Measurements from ENCODE around the gene SMO. TPM values are rescaled to one million over a fixed set of nuclear protein-coding genes. Genes with fewer than 3 reads are reported as not detected.

SMO gene
- total and polyA plus RNA-seq, 8 donors: 1.1 to 18.5 (median 5.1) TPM

GRCh38 chr7:129149511-129149910, 38.9 kb upstream of the SMO start:
- Histone ChIP-seq H3K27me3 (peaks cover 0 to 10% (median 5%) of the 10 kb centered on the region in 3 donors), H3K27ac (peak overlapping the region in 2 of 5 donors; percentile 7 to 26), H3K4me1 (peaks cover 5 to 32% (median 10%) of the 10 kb centered on the region in 4 donors), H3K36me3 (no peaks in the 10 kb centered on the region), H3K9me3 (no peaks in the 10 kb centered on the region), H3K4me3 (no peak overlapping the region)
- 73 to 80% (median 78%) methylated on average over 8 of the region's 8 CpGs for WGBS, 5 donors
- intact Hi-C loops (cut with DNase I; ENCODE audit: low total_unique reads): no loop called here
- no peak for DNase-seq
- TF ChIP-seq POLR2A (IDR thresholded peaks at IDR 0.05) (no peak), EP300 (IDR thresholded peaks at IDR 0.05) (no peak), POLR2AphosphoS5 (IDR thresholded peaks at IDR 0.05) (no peak)
- TF ChIP-seq, protein P1, sequence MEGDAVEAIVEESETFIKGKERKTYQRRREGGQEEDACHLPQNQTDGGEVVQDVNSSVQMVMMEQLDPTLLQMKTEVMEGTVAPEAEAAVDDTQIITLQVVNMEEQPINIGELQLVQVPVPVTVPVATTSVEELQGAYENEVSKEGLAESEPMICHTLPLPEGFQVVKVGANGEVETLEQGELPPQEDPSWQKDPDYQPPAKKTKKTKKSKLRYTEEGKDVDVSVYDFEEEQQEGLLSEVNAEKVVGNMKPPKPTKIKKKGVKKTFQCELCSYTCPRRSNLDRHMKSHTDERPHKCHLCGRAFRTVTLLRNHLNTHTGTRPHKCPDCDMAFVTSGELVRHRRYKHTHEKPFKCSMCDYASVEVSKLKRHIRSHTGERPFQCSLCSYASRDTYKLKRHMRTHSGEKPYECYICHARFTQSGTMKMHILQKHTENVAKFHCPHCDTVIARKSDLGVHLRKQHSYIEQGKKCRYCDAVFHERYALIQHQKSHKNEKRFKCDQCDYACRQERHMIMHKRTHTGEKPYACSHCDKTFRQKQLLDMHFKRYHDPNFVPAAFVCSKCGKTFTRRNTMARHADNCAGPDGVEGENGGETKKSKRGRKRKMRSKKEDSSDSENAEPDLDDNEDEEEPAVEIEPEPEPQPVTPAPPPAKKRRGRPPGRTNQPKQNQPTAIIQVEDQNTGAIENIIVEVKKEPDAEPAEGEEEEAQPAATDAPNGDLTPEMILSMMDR (IDR thresholded peaks at IDR 0.05): no peak

GRCh38 chr7:129150199-129150996, 38.0 kb upstream of the SMO start:
- H3K27ac ChIP-seq: no peak overlapping the region
- DNase-seq: peak in 1 of 2 donors; percentile 17
- peaks cover 0 to 26% (median 4%) of the 10 kb centered on the region in 4 donors for H3K4me1 ChIP-seq
- 66 to 77% (median 70%) methylated on average over 7 to 8 of the region's 8 CpGs for WGBS, 5 donors
- intact Hi-C loops (cut with DNase I; ENCODE audit: low total_unique reads): no loop called here
- H3K36me3 ChIP-seq: no peaks in the 10 kb centered on the region
- H3K27me3 ChIP-seq: peaks cover 0 to 4% (median 0%) of the 10 kb centered on the region in 3 donors
- TF ChIP-seq, protein P1 (IDR thresholded peaks at IDR 0.05): no peak
- no peak for TF ChIP-seq POLR2AphosphoS5 (IDR thresholded peaks at IDR 0.05)
- no peak for TF ChIP-seq EP300 (IDR thresholded peaks at IDR 0.05)
- TF ChIP-seq POLR2A (IDR thresholded peaks at IDR 0.05): no peak
- no peak overlapping the region for H3K4me3 ChIP-seq
- H3K9me3 ChIP-seq: no peaks in the 10 kb centered on the region

GRCh38 chr7:129157651-129158050, 30.8 kb upstream of the SMO start:
- intact Hi-C loops (cut with DNase I; ENCODE audit: low total_unique reads): no loop called here
- no peak overlapping the region for H3K4me3 ChIP-seq
- no peaks in the 10 kb centered on the region for H3K4me1 ChIP-seq
- peaks cover 0 to 4% (median 0%) of the 10 kb centered on the region in 3 donors for H3K27me3 ChIP-seq
- H3K36me3 ChIP-seq: peaks cover 0 to 5% (median 0%) of the 10 kb centered on the region in 4 donors
- 90 to 96% (median 95%) methylated on average over 9 of the region's 9 CpGs for WGBS, 5 donors
- H3K9me3 ChIP-seq: no peaks in the 10 kb centered on the region
- no peak for DNase-seq
- TF ChIP-seq, protein P1 (IDR thresholded peaks at IDR 0.05): no peak
- no peak for TF ChIP-seq POLR2AphosphoS5 (IDR thresholded peaks at IDR 0.05)
- no peak overlapping the region for H3K27ac ChIP-seq

GRCh38 chr7:129159539-129159938, 28.9 kb upstream of the SMO start:
- Histone ChIP-seq H3K9me3 (no peaks in the 10 kb centered on the region), H3K36me3 (peaks cover 0 to 6% (median 0%) of the 10 kb centered on the region in 4 donors), H3K4me3 (no peak overlapping the region), H3K27ac (no peak overlapping the region), H3K27me3 (peaks cover 0 to 4% (median 0%) of the 10 kb centered on the region in 3 donors), H3K4me1 (no peaks in the 10 kb centered on the region)
- 66 to 90% (median 76%) methylated on average over 3 of the region's 3 CpGs for WGBS, 5 donors
- TF ChIP-seq, protein P1 (IDR thresholded peaks at IDR 0.05): no peak
- TF ChIP-seq EP300 (IDR thresholded peaks at IDR 0.05) (no peak), POLR2A (IDR thresholded peaks at IDR 0.05) (no peak), POLR2AphosphoS5 (IDR thresholded peaks at IDR 0.05) (no peak)
- intact Hi-C loops (cut with DNase I; ENCODE audit: low total_unique reads): no loop called here
- no peak for DNase-seq
